HG02981 (cell line): Measurements from ENCODE around the gene TEF.

Experiments
- ATAC-seq: cut with Tn5 transposase; IDR thresholded peaks from one replicate; pipeline ENCODE4 v1.9.1; 2021; ENCODE audit warnings: mild to moderate bottlenecking, moderate library complexity; ENCODE audit not compliant: unreplicated experiment

TEF gene

GRCh38 chr22:41447435-41448188 lies 65.9 kb downstream of the TEF start:
- no peak for ATAC-seq

- peak; percentile 47 for ATAC-seq
These were observed 66.6 kb downstream of the TEF start for GRCh38 chr22:41448189-41448808.
